PC-3 (cell line): Measurements from ENCODE around the gene SPG11. TPM values are rescaled to one million over a fixed set of nuclear protein-coding genes. Genes with fewer than 3 reads are reported as not detected.

Source experiments
- ATAC-seq: fragments of 200-7000 bp; cut with Tn5 transposase; 2 replicates; pipeline ENCODE4 v1.9.1; 2020; ENCODE audit warnings: mild to moderate bottlenecking, moderate library complexity
- BruUV-seq: library from RNA; stranded (reverse); fragments of 400-500 nt; replicated peaks from 2 replicates; lab custom pipeline; 2021; lab: Mats Ljungman, UMichigan
- CTCF ChIA-PET: fragments of 300-600 bp; sonication (Branson Sonifier 250); formaldehyde crosslinking; loops from one replicate; lab custom pipeline; 2022; ENCODE audit warnings: antibody characterized with exemption; lab: Charles Lee
- POLR2A ChIA-PET: fragments of 300-600 bp; sonication (Branson Sonifier 250); formaldehyde crosslinking; loops from one replicate; lab custom pipeline; 2022; ENCODE audit warnings: antibody characterized with exemption; ENCODE audit not compliant: unreplicated experiment; lab: Charles Lee
- DNase-seq: peaks from one replicate; pipeline ENCODE4 v3.0.0-alpha.2; 2015
- H2AFZ ChIP-seq: fragments of 300-600 bp; sonication (generic); 2 replicates; pipeline ENCODE4 v1.6.0; 2016; ENCODE audit warnings: antibody characterized with exemption, low read length
- H3F3A ChIP-seq: fragments of 300-600 bp; sonication (generic); one replicate; pipeline ENCODE4 v1.6.0; 2017; ENCODE audit warnings: antibody characterized with exemption, low read length, control low read depth, mild to moderate bottlenecking; ENCODE audit not compliant: unreplicated experiment
- H3K27ac ChIP-seq: fragments of 300-600 bp; sonication (generic); 2 replicates; pipeline ENCODE4 v1.5.1; 2016; ENCODE audit warnings: mild to moderate bottlenecking, low read length
- H3K27me3 ChIP-seq: fragments of 300-600 bp; sonication (generic); 2 replicates; pipeline ENCODE4 v1.6.1; 2016; ENCODE audit warnings: low read length, mixed read lengths
- H3K36me3 ChIP-seq: fragments of 300-600 bp; sonication (generic); 2 replicates; pipeline ENCODE4 v1.6.1; 2016; ENCODE audit warnings: low read depth, mixed run types, low read length, mixed read lengths
- H3K4me1 ChIP-seq: fragments of 300-600 bp; sonication (generic); 2 replicates; pipeline ENCODE4 v1.5.1; 2016; ENCODE audit warnings: low read length; ENCODE audit not compliant: insufficient read depth
- H3K4me2 ChIP-seq: fragments of 300-600 bp; sonication (generic); 2 replicates; pipeline ENCODE4 v1.6.0; 2016; ENCODE audit warnings: low read length
- H3K4me3 ChIP-seq: fragments of 300-600 bp; sonication (generic); 2 replicates; pipeline ENCODE4 v1.5.1; 2016; ENCODE audit warnings: mild to moderate bottlenecking, low read length, mixed read lengths
- H3K79me2 ChIP-seq: fragments of 300-600 bp; sonication (generic); 2 replicates; pipeline ENCODE4 v1.6.1; 2017; ENCODE audit warnings: low read length, mixed read lengths
- H3K9ac ChIP-seq: fragments of 300-600 bp; sonication (generic); 2 replicates; pipeline ENCODE4 v1.6.0; 2016; ENCODE audit warnings: mild to moderate bottlenecking, low read length
- H3K9me2 ChIP-seq: fragments of 300-600 bp; sonication (generic); replicated peaks from 2 replicates; pipeline ENCODE4 v1.6.1; 2016; ENCODE audit warnings: mixed run types, low read length, mixed read lengths
- H3K9me3 ChIP-seq: fragments of 300-600 bp; sonication (generic); 2 replicates; pipeline ENCODE4 v1.6.1; 2016; ENCODE audit warnings: low read length, mixed read lengths
- H4K20me1 ChIP-seq: fragments of 300-600 bp; sonication (generic); 2 replicates; pipeline ENCODE4 v1.6.1; 2016; ENCODE audit warnings: low read length, mixed read lengths
- EZH2 ChIP-seq: fragments of 300-600 bp; sonication (generic); IDR thresholded peaks from one replicate; pipeline ENCODE4 v1.6.1; 2017; ENCODE audit warnings: antibody characterized with exemption, mild to moderate bottlenecking, low read length; ENCODE audit not compliant: unreplicated experiment
- EZH2phosphoT487 ChIP-seq: fragments of 300-600 bp; sonication (generic); IDR thresholded peaks from 2 replicates; pipeline ENCODE4 v1.6.1; 2018; ENCODE audit warnings: mild to moderate bottlenecking, antibody characterized with exemption, low read length, borderline replicate concordance
- intact Hi-C: fragments of 100-400 bp; cut with micrococcal nuclease; formaldehyde crosslinking; loops from 2 replicates; pipeline ENCODE4 v1.9.0; 2023
- total RNA-seq: library from RNA; depleted of rRNA; stranded (reverse); fragments of >200 nt; gene quantifications from 2 replicates; pipeline ENCODE4 v1.2.3, GENCODE V29; 2014
- TF ChIP-seq, protein P1 (sequence below): fragments of 300-600 bp; sonication (generic); conservative IDR thresholded peaks from 2 replicates; pipeline ENCODE4 v1.5.1; 2017; ENCODE audit warnings: antibody characterized with exemption, low read depth, mild to moderate bottlenecking, low read length

SPG11 gene
- total RNA-seq, 1 experiment from 2014 or later = 37.2 TPM

- no peak overlapping the region for H3K27ac ChIP-seq
- H3K9me2 ChIP-seq = no peaks in the 10 kb centered on the region
- TF ChIP-seq, protein P1, sequence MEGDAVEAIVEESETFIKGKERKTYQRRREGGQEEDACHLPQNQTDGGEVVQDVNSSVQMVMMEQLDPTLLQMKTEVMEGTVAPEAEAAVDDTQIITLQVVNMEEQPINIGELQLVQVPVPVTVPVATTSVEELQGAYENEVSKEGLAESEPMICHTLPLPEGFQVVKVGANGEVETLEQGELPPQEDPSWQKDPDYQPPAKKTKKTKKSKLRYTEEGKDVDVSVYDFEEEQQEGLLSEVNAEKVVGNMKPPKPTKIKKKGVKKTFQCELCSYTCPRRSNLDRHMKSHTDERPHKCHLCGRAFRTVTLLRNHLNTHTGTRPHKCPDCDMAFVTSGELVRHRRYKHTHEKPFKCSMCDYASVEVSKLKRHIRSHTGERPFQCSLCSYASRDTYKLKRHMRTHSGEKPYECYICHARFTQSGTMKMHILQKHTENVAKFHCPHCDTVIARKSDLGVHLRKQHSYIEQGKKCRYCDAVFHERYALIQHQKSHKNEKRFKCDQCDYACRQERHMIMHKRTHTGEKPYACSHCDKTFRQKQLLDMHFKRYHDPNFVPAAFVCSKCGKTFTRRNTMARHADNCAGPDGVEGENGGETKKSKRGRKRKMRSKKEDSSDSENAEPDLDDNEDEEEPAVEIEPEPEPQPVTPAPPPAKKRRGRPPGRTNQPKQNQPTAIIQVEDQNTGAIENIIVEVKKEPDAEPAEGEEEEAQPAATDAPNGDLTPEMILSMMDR = no peak
- no peak for TF ChIP-seq EZH2phosphoT487
- TF ChIP-seq EZH2 = no peak
- no peaks in the 10 kb centered on the region for H3F3A ChIP-seq
- H3K4me3 ChIP-seq = no peak overlapping the region
- ChIA-PET CTCF (no interaction called here), POLR2A (no interaction called here)
- ATAC-seq (no peak), DNase-seq (no peak)
- no peak overlapping the region for H2AFZ ChIP-seq
- no TSS peak for BruUV-seq
- no peaks in the 10 kb centered on the region for H4K20me1 ChIP-seq
- peaks cover 5% of the 10 kb centered on the region for H3K79me2 ChIP-seq
- H3K9me3 ChIP-seq = no peaks in the 10 kb centered on the region
- H3K4me2 ChIP-seq = no peak overlapping the region
- no peaks in the 10 kb centered on the region for H3K4me1 ChIP-seq
- intact Hi-C loops = no loop called here
- no peaks in the 10 kb centered on the region for H3K27me3 ChIP-seq
- H3K36me3 ChIP-seq = peaks cover 11% of the 10 kb centered on the region
- no peak overlapping the region for H3K9ac ChIP-seq
Observed at GRCh38 chr15:44656298-44656697, 7.2 kb downstream of the SPG11 start.

DNA sequence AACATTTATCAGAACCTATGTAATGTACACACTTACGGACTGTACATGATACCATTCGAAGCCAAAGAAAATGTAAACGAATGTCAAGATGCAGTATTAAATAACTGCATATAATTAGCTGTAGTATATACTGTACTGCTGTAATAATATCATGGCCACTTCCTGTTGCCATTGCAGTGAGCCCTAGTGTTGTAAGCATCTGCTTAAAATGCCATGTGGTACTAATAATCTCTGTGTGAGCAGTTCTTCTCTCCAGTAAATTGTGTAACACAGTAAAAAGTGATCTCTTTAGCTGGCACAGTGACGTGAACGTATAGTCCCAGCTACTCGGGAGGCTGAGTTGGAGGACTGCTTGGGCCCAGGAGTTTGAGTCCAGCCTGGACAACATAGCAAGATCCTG, 8.6 kb downstream of the SPG11 start:
- no peak overlapping the region for H2AFZ ChIP-seq
- no peak for ATAC-seq
- H3F3A ChIP-seq = no peaks in the 10 kb centered on the region
- H3K4me1 ChIP-seq = no peaks in the 10 kb centered on the region
- ChIA-PET POLR2A (no interaction called here), CTCF (no interaction called here)
- TF ChIP-seq EZH2phosphoT487 (no peak), EZH2 (no peak)
- TF ChIP-seq, protein P1 = no peak
- no peaks in the 10 kb centered on the region for H4K20me1 ChIP-seq
- intact Hi-C loops = no loop called here
- H3K27ac ChIP-seq = no peak overlapping the region
- no peaks in the 10 kb centered on the region for H3K9me3 ChIP-seq
- no TSS peak for BruUV-seq
- no peak overlapping the region for H3K9ac ChIP-seq
- H3K27me3 ChIP-seq = no peaks in the 10 kb centered on the region
- no peaks in the 10 kb centered on the region for H3K9me2 ChIP-seq
- H3K4me3 ChIP-seq = no peak overlapping the region
- no peak for DNase-seq
- peaks cover 11% of the 10 kb centered on the region for H3K36me3 ChIP-seq
- no peaks in the 10 kb centered on the region for H3K79me2 ChIP-seq
- H3K4me2 ChIP-seq = no peak overlapping the region

DNA sequence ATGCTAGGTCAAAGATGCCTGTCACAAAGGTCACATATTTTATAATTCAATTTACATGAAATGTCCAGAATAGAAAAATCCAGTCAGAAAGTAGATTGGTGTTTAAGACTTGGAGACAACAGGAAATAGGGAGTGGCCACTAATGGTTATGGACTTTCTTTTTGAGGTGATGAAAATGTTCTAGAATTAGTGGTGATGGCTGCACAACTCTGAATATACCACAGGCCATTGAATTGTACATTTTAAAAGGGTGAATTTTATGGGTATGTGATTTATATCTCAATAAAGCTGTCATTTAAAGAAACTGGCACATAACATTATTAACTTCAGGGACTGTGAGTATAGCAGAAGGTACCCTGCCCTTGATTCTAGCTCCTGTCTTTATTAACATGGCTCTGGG, 15.8 kb downstream of the SPG11 start:
- TF ChIP-seq EZH2 (no peak), EZH2phosphoT487 (no peak)
- TF ChIP-seq, protein P1 = no peak
- Histone ChIP-seq H3K27ac (no peak overlapping the region), H3F3A (no peaks in the 10 kb centered on the region), H3K9me3 (no peaks in the 10 kb centered on the region), H3K4me3 (no peak overlapping the region), H3K79me2 (peaks cover 18% of the 10 kb centered on the region), H3K27me3 (no peaks in the 10 kb centered on the region), H3K4me1 (no peaks in the 10 kb centered on the region), H3K9ac (no peak overlapping the region), H3K9me2 (no peaks in the 10 kb centered on the region), H3K4me2 (no peak overlapping the region), H2AFZ (no peak overlapping the region), H3K36me3 (peaks cover 24% of the 10 kb centered on the region), H4K20me1 (no peaks in the 10 kb centered on the region)
- DNase-seq = no peak
- CTCF ChIA-PET = no interaction called here
- intact Hi-C loops = no loop called here
- BruUV-seq = no TSS peak
- ATAC-seq = no peak
- POLR2A ChIA-PET = no interaction called here
